Activated T-cell treated with anti-CD3 and anti-CD28 coated beads, Interleukin-2, amount 50 U/mL, for 1 hour (primary cell): ENCODE data around the gene HTR2B.
"Not testable (repeated sequence)": the region's sequence is repeated elsewhere in the genome, so short reads cannot be mapped to it uniquely, and the experiment has no call there.

Experiments
- DNase-seq: peaks from one replicate; pipeline ENCODE4 v3.0.0-alpha.2; 2020

Gene HTR2B

DNA sequence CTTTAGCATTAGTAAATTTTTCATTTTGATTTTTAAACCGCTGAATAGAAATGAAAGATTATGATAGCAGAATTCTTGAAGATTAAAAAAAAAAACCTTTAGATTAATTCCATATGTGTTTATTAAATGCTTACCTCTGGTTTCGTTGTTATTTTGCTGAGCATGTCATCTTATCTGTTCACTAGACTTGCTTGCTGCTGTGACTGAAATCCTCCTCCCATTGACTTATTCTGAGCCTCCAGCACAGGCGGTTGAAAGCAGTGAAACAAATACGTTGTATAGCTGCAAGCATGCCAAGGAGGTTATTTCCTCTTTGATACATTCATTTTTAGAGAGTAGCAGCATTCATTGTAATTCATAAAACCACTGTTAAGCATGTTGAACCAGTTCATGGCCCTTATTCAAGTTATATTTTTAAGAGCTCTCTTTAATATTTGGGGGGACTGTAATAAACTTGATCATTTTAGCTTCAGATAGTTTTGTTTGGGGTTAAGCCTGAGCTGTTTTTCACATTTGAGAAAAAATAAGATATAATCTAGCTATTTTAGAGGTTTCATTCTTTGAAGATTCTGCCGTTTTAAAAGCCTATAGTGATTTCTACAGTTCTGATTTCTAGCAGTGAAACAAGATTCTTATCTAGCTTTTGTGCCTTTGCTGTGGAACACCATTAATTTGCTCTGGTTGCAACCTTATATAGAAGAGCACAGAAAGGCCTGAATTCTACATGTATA, at the start of gene HTR2B:
Gene HTR2B (minus strand): TSS at position 205 of the 731 bp plus-strand sequence. CDS start 1,278 bp downstream, outside the sequence.
- no peak for DNase-seq

- no peak for DNase-seq
These were observed 49.4 kb upstream of the HTR2B start for GRCh38 chr2:231174211-231174651.

DNA sequence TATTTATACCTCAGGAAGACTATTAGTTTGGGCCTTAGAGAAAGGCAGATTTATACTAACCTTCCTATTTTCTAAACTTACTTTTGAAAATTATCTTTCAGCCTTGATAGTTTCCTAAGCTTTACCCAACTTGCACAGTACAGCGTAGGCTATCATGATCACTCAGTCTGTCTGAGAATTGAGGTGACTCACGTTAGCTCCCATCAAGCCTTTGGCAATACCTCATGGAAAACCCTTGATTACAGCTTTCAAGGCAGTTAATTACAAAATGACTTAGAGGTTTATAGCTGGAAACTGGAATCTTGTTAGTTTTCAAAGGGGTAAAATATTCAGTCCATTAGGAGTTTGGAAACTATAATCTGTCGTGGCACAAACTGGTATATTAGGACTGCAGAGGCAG, 47.2 kb upstream of the HTR2B start:
- no peak for DNase-seq

DNA sequence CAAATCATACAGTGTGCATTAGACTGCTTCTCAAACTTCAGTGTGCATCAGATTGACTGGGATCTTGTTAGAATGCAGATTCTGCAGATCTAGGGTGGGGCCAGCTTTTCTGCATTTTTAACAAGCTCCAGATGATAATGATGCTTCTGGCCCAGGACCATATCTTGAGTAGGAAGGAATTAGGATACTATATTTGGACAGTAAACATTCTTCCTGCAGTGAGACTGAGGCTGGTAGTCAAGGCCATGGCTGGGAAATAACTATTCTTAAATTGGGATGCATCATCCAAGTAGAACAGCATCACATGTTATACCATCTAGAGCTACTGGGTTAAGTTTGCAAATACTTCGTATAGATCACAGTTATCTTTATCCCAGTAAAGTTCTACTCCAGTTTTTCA, 45.2 kb upstream of the HTR2B start:
- no peak for DNase-seq

- no peak for DNase-seq
These were observed 44.6 kb upstream of the HTR2B start for GRCh38 chr2:231169488-231169887.

GRCh38 chr2:231168460-231169139, 43.8 kb upstream of the HTR2B start:
- DNase-seq = no peak

DNA sequence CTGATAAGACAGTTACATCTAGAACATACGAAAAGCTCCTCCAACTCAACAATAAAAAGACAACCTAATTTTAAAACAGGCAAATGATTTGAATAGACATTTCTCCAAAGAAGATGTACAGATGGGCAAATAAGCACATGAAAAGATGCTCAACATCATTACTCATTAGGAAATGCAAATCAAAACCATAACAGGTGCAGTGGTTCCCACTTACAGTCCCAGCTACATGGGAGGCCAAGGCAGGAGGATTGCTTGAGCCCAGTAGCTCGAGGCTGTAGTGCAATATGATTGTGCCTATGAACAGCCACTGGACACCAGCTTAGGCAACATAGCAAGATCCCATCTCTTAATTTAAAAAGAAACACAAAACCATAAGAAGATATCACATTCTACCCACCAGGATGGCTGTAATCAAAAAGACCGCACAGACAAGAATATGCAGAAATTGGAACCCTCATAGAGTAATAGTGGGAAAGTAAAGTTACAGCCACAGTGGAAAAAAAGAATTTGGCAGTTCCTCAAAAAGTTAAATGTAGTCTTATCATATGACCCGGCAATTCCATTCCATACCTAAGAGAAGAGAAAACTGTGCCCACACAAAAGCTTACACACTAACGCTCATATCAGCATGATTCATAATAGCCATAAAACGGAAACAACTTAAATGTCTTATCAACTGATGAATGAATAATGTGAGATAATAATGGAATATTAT, 43.1 kb upstream of the HTR2B start:
- DNase-seq = no peak

DNA sequence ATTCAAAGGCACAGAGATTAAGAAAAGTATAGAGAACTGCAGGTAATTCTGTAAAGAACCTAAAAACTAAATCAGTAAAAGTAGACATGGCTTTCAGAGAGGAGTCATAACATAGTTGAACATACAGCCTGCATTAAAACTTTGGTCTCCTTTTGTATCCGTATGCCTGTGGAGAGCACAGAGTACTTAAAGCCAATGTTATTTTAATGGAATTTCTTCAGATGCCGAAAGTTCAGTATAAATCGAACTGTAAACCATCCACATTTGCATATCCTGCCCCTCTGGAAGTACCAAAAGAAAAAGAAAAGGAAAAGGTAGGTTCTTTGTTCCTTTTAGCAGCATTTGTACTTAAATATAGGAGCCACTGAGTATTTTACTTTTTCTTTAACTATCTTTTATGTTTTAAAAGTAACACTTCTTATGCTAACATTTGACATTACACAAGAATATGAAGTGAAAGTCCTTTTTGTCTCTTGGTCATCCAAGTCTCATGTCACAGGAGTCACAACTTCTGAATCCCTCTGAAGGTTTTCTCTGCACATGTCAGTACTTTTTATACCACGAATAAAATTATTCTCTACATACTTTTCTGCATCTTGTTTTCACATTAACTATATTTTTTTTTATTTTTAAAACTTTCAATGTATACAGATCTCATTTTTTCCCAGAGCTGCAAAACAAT, 38.7 kb upstream of the HTR2B start:
- no peak for DNase-seq

DNA sequence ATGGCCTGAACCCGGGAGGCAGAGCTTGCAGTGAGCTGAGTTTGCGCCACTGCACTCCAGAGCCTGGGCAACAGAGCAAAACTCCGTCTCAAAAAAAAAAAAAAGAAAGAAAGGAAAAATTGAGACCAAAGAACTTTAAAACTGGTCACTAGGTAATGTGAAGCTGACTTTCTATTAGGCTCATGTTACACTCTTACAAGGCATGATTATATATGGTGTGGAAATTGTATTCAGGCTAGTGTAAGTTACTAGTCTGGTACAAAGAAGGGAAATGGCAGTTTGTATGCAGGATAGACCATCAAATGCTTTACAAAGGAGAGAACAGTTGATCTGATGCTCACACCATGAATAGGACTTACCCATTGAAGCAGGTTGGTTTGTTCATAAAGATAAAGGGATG, 38.2 kb upstream of the HTR2B start:
- no peak for DNase-seq

DNA sequence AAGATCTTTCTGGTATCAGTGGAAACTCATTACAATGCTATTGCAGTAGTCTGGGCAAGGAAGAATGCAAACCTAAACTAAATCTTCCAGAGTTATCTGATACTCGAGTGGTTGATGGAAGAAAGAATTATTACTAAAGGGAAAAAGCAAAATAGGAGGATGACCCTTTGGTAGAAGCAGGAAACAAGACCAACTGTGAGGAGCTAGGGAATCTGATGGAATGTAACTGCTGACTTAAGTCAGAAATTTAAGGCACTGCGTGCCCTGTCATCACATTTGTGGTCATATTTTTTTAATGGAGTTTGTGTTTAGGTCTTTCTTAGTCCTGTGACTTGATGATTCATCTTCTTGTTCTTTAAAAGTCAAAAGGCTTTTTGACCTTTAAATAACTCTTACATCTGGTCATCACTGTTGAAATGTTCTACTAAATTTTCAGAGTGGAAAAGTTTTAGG, 37.1 kb upstream of the HTR2B start:
- DNase-seq = no peak

DNA sequence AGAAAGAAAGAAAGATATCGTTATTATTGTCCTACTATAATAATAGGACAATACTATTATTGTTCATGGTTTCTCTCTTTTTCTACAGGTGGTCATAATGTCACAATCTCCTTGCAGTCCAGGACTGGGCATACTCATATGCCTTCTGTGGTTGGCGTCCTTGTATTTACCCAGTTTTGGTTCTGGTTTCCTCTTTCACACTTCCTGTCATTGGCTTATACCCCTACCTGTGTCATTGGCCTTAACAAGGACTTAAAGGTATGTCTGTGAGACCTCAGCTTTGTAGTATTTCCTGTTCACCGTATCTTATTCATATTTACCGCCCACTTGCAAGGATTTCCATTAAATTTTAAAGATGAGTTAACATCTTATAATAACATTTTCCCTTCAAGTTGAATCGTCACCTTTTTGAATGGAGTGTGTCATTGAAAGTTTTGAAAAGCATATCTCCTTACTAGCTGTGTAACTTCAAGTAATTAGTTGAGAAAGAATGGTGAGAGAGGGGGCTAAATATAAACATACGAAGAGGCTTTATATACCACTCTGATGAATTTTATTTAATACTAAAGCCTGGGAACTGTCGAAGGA, 36.5 kb upstream of the HTR2B start:
- no peak for DNase-seq

DNA sequence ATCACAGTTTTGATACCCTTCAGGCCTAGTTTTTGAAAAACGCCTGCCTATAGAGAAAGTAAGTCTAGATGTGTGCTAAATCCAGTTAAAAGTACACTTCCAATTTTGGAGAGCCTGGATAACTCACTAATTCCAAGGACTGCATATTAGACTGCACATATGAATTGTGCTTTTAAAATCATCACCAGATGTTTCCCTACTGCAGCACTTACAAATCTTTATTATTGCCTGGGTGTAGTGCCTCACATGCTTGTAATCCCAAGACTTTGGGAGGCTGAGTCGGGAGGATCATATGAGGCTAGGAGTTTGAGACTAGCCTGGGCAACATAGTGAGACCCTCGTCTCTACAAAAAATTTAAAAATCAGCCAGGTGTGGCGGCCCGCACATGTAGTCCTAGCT, 35.9 kb upstream of the HTR2B start:
- DNase-seq = no peak

DNA sequence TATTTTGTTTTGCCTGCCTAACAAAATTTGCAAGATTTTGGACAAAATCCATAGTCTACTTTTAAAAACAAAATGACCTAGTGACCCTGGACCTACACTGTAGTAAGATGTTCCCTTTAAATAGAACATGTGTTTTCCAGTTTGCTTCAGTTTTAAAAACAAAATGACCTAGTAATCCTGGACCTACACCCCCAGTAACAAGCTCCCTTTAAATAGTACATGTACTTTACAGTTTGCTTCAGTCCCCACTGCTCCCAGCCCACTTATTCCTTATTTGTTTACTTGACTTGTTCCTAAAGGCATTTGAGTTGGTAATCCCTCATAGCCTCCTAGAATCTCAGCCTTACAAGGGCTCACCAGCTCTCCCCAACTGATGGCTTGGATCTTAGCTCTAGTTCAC, 34.5 kb upstream of the HTR2B start:
- no peak for DNase-seq

DNA sequence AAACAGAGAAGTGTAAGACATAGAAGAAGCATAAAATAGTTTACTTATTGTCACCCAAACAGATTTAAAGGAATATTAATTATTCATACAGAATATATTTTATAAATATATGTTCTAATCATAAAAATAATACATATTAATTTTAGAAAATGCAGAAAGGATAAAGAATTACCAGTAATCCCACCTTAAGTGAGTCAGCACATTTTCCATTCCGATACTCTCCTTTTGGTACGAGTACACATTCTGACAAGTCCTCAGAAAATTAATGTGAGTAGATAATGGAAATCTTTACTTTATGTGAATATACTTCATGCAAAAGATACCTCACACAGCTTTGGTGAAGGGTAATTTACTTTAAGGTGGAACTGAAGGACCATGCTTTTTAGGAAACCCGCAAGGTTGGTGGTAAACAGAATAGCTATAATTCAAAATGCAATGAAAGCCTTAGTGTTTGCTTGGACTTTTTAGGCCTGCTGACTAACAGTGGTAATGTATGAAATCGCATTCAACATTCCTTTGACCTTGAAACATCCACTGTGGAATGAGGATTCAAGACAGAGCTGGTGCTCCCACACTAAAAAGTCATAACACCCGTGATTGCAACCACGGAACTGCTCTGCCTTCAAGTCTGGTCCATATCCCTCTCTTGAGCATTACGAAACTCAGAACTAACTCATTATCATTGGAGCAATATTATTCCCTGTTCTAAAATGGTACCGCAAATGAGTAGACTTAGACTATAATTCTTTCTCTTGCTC, 28.1 kb upstream of the HTR2B start:
- no peak for DNase-seq

DNA sequence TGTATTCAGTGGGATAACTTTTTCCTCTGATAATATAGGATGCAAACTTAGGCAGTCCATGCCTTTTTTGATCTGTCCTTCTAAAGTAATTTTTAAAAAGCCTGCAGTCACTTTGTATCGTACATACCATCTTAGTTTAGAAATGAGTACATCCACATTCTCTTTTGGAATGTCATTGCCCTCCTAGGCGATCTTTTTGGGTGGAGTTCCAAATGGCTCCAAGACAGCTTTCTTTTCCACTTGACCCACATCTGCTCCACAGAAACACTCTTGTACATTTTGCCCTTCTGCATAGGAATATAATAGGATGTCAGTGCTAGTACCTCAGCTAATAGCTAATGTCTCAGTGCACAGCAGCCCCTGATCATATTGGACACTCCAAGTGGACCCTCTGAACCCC, 21.8 kb upstream of the HTR2B start:
- no peak for DNase-seq

- DNase-seq = no peak
These were observed 20.1 kb upstream of the HTR2B start for GRCh38 chr2:231144896-231145295.

DNA sequence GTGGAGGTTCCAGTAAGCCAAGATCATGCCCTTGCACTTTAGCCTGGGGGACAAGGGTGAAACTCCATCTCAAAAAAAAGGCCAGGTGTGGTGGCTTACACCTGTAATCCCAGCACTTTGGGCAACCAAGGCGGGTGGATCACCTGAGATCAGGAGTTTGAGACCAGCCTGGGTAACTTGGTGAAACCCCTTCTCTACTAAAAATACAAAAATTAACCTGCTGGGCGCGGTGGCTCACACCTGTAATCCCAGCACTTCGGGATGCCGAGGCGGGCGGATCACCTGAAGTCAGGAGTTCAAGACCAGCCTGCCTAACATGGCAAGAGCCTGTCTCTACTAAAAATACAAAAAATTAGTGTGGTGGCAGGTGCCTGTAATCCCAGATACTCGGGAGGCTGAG, 16.0 kb upstream of the HTR2B start:
- DNase-seq = not testable (repeated sequence)

GRCh38 chr2:231139796-231140195, 15.0 kb upstream of the HTR2B start:
- no peak for DNase-seq

DNA sequence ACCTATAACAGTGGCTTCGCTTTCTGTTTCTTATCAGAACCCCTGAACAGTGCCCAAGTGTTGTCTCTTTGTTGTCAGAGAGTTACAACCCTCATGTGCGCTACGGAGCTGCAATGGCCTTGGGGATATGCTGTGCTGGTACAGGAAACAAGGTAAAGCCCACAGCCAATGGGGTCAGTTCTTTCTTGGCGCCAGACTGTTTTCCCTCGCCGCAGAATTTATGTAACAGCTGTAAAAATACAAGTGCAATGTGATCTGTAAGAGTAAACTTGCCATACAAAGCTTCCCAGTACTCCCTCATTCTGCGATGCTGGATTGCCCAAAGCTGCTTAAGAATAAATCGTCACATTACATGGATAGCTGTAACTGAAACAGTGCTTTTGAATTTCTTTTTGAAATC, 13.9 kb upstream of the HTR2B start:
- DNase-seq = no peak

DNA sequence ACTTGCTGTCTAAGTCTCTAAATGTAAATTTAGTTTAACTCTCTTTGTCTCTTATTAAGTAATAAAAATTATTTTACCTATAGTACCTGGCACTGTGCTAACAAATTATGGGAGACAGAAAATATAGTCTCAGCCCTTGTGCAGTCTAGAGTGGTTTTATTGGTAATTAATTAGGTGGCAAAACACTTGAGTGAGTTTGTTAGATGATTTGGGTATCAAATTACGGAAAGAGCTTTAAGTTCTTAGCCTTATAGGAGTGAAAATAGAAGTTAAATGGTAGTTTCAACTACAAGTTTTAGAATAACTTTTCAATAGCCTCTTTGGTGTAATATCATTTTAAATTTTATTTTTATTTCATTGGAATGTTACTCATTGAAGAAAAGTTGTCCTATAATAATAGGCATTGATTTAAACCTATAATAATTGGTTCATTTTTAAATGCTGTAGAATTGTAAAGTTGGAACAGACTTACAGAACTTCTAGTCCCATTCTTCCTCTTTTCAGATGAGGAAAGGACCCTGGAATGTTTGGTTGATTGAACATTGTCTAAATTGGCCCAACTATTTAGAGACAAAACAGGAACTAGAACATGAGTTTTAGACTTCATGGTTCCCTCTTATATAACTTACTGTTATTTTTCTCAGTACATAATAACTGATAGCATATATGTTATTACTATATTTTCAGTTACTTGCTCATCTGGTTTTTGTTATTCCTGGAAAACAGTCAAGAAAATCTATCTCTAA, 10.2 kb upstream of the HTR2B start:
- DNase-seq = no peak

DNA sequence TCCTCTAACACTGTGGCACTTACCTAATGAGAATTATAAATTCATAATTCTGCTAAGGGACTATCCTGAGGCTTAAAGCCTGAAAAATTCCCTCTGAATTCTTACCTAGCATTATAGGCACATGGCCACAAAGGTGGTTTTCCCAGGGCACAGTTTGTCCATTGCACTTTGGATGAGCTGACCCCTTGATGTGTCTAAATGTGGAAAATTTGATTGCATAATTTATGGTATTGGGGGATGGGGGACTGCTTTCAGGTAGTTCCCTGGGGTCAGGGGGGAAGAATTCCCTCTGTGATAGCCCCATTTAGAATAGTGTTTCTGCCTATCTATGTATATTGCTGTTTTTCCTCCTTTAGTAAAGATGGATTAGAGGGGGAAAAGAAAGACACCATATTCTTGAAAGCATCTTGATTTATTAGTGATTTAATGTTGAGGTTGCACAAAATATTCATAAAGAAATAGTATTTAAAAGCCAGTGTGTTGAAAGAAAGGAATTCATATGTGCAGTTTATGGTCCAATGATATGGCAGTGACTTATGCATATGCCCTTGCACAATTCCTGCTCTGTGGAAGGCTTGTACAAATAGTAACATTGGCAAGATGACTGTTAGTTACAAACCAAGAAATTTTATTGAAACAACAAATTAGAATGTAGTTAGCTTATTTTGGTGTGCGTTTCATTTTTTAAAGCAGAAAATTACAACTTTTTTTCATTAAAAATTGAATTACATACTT, 8.7 kb upstream of the HTR2B start:
- DNase-seq = no peak
